Lower lobe of right lung (tissue), 2 donors: ENCODE results near the gene PRR20D. TPM values are rescaled to one million over a fixed set of nuclear protein-coding genes. Genes with fewer than 3 reads are reported as not detected.
"Not testable (repeated sequence)": the region's sequence is repeated elsewhere in the genome, so short reads cannot be mapped to it uniquely, and the experiment has no call there.

ENCODE experiments used
- ATAC-seq, 2 donors: fragments of 200-7000 bp; cut with Tn5 transposase; one replicate each; pipeline ENCODE4 v1.9.1; 2020 to 2022; ENCODE audit warnings: mild to moderate bottlenecking in 2 of 2, moderate library complexity in 2 of 2
- DNase-seq: peaks from one replicate; pipeline ENCODE4 v3.0.0-alpha.2; 2020
- H3K27ac ChIP-seq: fragments of 200-600 bp; one replicate; pipeline ENCODE4 v1.8.0; 2022
- H3K27me3 ChIP-seq: fragments of 200-600 bp; one replicate; pipeline ENCODE4 v1.8.0; 2022; ENCODE audit warnings: low read depth
- H3K36me3 ChIP-seq: fragments of 200-600 bp; one replicate; pipeline ENCODE4 v1.8.0; 2022; ENCODE audit warnings: mild to moderate bottlenecking
- H3K4me1 ChIP-seq: fragments of 200-600 bp; one replicate; pipeline ENCODE4 v1.8.0; 2022
- H3K4me3 ChIP-seq: fragments of 200-600 bp; one replicate; pipeline ENCODE4 v1.8.0; 2022; ENCODE audit warnings: mild to moderate bottlenecking
- H3K9me3 ChIP-seq: fragments of 200-600 bp; one replicate; pipeline ENCODE4 v1.8.0; 2022
- CTCF ChIP-seq: fragments of 200-600 bp; IDR thresholded peaks from one replicate; pipeline ENCODE4 v1.8.0; 2022; ENCODE audit warnings: antibody characterized with exemption, mild to moderate bottlenecking
- intact Hi-C: fragments of 100-400 bp; cut with DNase I; formaldehyde crosslinking; loops from one replicate; pipeline ENCODE4 v1.11.0; 2022
- long read RNA-seq: library from polyadenylated mRNA; unstranded; transcript quantifications from one replicate; pipeline ENCODE4 v2.0.0, GENCODE V29; 2021
- total RNA-seq: library from RNA; stranded (reverse); fragmentation: NEBNext Ultra II Directional; extraction: Animal tissue kit (Norgen Biotek cat#: 25700); gene quantifications from one replicate; pipeline ENCODE4 v1.2.1, GENCODE V29; 2021
- donor health status: DM: no; HTN: yes; CAD: no; lungs with severe emphysema.

The PRR20D gene
- not detected for total RNA-seq
- long read RNA-seq, result 0 reads

DNA sequence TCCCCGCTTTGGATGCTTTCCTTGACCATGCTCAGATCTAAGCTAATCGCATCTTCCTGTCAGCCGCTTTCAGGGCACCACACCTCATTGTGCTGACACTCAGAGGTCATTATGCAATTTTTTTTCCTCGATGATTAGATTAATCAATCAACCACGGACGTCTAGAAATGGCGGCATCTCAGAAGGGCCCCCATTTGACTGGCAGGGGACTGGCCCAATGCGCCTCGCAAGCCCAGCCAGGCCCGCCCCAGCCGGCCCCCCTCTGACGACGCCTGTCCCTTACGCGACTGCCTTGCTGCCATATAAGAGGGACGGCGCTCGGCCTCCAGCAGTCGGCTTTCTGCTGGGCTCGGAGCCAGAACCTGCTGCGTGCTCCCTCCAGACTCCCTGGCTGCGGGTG, at the start of gene PRR20D:
Gene PRR20D, plus strand, starts transcription at position 301 of the 400 bp plus-strand sequence. CDS start 387 bp downstream, outside the sequence.
- H3K27ac ChIP-seq, H3K9me3 ChIP-seq, H3K27me3 ChIP-seq, H3K4me3 ChIP-seq, H3K36me3 ChIP-seq, intact Hi-C loops, DNase-seq, H3K4me1 ChIP-seq, ATAC-seq: not testable (repeated sequence)

DNA sequence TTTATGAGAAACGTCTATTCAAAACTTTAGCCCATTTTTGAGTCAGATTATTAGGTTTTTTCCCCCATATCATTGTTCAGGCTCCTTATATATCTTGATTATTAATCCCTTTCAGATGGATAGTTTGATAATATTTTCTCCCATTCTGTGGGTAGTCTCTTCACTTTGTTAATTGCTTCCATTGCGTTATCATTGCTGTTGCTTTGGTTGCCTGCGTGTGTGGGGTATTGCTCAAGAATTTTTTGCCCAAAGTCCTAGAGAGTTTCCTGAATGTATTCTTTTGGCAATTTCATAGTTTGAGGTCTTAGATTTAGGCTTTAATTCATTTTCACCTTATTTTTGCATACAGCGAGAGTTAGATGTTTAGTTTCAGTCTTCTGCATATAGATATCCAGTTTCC, 45.5 kb upstream of the PRR20D start:
- intact Hi-C loops, result no loop called here

GRCh38 chr13:57123681-57124080, 36.8 kb upstream of the PRR20D start:
- ATAC-seq (no peak), DNase-seq (no peak)
- Histone ChIP-seq H3K27ac (no peak overlapping the region), H3K4me1 (no peaks in the 10 kb centered on the region), H3K27me3 (no peaks in the 10 kb centered on the region), H3K4me3 (no peak overlapping the region), H3K9me3 (no peaks in the 10 kb centered on the region), H3K36me3 (no peaks in the 10 kb centered on the region)
- intact Hi-C loops, result no loop called here
- no peak for TF ChIP-seq CTCF

More for the DNA sequence above, 45.5 kb upstream of the PRR20D start:
- no peak for DNase-seq
- Histone ChIP-seq H3K27me3 (no peaks in the 10 kb centered on the region), H3K27ac (no peak overlapping the region), H3K4me3 (no peak overlapping the region), H3K4me1 (no peaks in the 10 kb centered on the region), H3K36me3 (no peaks in the 10 kb centered on the region), H3K9me3 (no peaks in the 10 kb centered on the region)
- TF ChIP-seq CTCF, result no peak
- no peak for ATAC-seq

GRCh38 chr13:57128909-57129308, 31.5 kb upstream of the PRR20D start:
- Histone ChIP-seq H3K27me3 (no peaks in the 10 kb centered on the region), H3K9me3 (no peaks in the 10 kb centered on the region), H3K4me1 (no peaks in the 10 kb centered on the region), H3K4me3 (no peak overlapping the region), H3K27ac (no peak overlapping the region), H3K36me3 (no peaks in the 10 kb centered on the region)
- DNase-seq (no peak), ATAC-seq (no peak)
- intact Hi-C loops, result no loop called here
- TF ChIP-seq CTCF, result no peak

- no peaks in the 10 kb centered on the region for H3K36me3 ChIP-seq
- H3K27me3 ChIP-seq, result no peaks in the 10 kb centered on the region
- DNase-seq (no peak), ATAC-seq (no peak)
- no peak for TF ChIP-seq CTCF
- no peaks in the 10 kb centered on the region for H3K9me3 ChIP-seq
- no peaks in the 10 kb centered on the region for H3K4me1 ChIP-seq
- H3K4me3 ChIP-seq, result no peak overlapping the region
- no peak overlapping the region for H3K27ac ChIP-seq
- intact Hi-C loops, result no loop called here
These were observed 24.3 kb upstream of the PRR20D start for GRCh38 chr13:57136093-57136492.

DNA sequence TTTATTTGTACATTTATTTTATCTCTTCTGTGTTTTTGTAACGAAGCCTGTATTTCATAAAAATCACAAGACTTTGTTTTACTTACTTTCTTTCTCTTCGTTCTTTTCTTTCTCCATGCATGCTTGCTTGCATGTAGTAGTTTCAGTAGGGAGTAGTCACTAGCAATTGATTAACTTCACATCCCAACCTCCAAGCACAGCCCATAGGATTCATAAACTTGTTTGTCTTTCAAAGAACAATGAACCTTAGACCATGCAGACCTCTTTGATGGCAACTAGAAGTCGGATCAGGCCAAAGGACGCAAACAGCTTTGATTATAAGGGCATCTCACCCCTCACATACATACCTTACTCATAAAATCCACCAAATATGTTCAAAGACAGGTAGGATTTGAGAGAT, 22.8 kb upstream of the PRR20D start:
- Histone ChIP-seq H3K9me3 (no peaks in the 10 kb centered on the region), H3K4me1 (no peaks in the 10 kb centered on the region), H3K27me3 (no peaks in the 10 kb centered on the region), H3K27ac (no peak overlapping the region), H3K36me3 (no peaks in the 10 kb centered on the region), H3K4me3 (no peak overlapping the region)
- no peak for DNase-seq
- no peak for TF ChIP-seq CTCF
- ATAC-seq, result no peak
- intact Hi-C loops, result no loop called here
